HG03565 (cell line): ENCODE measurements around the gene CSRP1.
"Not testable (repeated sequence)": the region's sequence is repeated elsewhere in the genome, so short reads cannot be mapped to it uniquely, and the experiment has no call there.

Experiments
- ATAC-seq: cut with Tn5 transposase; IDR thresholded peaks from one replicate; pipeline ENCODE4 v1.9.1; 2021; ENCODE audit warnings: mild to moderate bottlenecking, moderate library complexity; ENCODE audit not compliant: unreplicated experiment

The CSRP1 gene

DNA sequence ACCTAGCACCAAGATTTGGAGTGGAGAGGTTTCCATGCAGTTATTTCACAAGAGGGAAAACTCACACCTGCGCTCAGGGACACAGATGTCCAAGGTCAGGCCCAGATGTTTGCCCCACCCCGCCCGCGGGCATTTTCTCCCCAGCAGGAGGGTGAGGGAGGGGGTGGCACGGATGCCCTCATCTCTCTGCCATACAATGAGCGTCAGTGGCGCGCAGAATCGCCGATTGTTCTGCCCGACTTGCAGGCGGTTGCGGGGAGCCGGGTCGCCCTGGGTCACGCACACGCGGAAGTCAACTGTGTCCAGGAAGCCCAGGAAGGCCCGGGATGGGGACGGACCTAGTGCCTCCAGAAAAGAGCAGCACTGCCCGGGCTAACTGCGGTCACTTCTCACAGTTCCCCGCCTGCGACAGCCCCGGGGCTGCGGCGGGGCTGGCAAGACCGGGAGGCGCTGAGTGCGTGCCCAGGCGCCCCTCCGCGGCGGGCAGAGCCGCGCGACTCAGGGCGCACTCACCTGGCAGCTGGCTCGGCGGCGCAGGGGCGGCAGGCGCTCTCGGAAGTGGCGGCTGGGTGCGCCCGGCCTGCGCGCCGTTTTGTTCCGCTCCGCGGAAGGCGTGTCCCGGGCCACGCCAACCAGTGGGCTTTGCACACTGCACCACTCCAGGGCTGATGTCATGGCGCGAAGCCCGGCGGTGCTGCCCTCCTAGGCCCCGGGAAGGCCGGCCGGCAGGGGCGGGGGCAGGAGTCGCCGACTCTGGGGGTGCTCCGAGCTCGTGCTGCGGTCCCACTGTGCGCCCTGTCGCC is at the start of gene CSRP1:
CSRP1 (minus strand) TSS at position 567 of the 803 bp plus-strand sequence. CDS start 10,820 bp downstream, outside the sequence.
- ATAC-seq: peak; percentile 81

- no peak for ATAC-seq
Measured at GRCh38 chr1:201555593-201555945, 48.6 kb upstream of the CSRP1 start.

DNA sequence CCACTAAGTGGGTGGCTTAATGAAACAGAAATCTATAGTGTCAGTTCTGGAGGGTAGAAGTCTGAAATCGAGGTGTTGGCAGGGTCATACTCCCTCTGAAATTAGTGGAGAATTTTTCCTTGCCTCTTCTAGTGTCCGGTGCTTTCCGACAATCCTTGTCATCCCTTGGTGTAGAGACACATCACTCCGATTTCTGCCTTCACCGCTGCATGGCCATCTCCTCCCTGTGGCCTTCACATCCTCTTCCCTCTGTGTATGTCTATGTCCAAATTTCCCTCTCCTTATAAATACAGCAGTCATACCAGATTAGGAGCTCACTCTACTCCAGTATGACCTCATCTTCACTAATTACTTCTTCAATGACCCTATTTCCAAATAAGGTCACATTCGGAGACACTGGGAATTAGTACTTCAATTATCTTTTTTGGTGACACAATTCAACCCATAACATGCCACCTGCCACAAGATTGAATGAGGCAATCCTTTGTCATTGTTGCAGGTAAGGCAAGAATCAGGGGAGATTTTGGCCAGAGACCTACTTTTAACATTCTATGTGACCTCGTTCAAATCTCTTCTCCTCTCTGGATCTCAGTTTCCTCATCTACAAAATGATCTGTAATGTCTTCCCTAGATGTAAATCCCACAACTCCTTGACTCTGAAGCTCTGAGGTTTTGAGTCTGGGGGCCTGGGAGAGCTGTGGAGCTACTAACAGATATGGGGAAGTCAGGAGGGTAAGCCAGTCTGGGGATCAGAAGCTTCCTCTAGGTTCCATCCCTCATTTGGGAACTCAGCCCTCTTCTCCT is 48.1 kb upstream of the CSRP1 start:
- ATAC-seq: no peak

DNA sequence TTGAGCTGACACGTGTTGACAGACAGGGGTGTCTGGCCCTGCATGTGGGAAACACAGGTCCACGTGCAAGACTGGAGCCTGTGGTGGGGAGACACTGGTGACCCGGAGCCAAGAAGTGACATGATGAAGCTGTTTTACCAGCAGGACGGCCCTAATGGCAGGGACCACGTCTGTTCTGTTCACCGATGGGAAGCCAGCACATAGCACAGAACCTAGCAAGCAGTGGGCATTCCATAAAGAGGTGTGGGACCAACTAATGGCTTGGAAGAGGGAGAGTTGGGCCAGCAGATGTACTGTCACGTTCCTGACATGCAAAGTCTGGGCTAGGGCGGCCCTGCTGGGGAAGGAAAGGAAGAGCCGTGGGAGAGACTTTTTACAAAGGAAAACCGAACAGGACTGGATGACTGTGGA is 47.3 kb upstream of the CSRP1 start:
- ATAC-seq: no peak

DNA sequence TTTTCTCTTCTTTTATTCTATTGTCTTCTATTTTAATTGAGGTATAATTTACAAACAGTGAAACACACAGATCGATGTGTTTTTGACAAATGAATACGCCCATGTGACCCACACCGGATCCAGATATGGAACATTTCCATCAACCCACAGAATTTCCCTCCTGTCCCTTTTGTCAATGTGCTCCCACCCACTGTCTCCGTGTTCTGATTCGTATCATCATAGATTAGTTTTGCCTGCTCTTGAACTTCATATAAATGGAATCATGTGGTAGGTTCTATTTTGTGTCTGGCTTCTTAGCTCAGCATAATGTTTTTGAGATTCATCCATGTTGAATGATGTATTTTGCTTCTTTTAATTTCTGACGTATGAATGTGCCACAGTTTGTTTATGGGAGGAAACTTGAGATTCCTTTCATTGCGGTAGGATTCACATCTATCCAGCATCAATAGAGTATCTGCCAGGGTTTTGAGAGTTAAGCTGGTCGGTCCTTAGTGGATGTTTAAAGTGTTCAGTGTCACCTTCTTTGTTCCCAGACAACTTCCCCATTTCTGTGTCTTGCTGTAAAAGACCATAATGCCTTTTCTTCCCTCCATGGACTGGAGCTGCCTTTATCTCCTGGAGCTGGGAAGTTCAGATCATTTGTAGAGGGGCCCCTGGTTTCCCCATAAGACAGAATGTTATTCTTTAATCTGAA is 46.7 kb upstream of the CSRP1 start:
- no peak for ATAC-seq

DNA sequence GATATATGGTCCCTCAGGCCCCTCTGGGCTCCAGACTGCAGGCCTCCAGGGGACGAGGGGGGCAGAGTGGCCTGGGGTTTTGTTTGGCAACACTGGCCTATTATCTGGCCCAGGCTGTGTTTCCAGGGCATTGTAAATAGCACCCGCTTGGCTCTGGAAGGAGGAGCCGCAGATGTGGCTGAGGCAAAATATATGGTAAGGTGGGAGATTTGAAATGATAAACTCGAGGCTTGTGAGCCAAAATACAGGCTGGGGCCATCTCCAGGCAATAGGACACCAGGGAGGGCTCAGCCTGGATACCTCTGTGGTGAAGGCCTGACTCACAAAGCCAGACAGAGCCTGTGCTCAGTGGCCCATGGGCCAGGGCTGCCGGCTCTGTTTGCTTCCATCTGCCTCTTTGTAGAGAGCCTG is 46.0 kb upstream of the CSRP1 start:
- ATAC-seq: no peak

- no peak for ATAC-seq
Measured at GRCh38 chr1:201551877-201552731, 45.2 kb upstream of the CSRP1 start.

GRCh38 chr1:201551096-201551495 is 44.2 kb upstream of the CSRP1 start:
- no peak for ATAC-seq

DNA sequence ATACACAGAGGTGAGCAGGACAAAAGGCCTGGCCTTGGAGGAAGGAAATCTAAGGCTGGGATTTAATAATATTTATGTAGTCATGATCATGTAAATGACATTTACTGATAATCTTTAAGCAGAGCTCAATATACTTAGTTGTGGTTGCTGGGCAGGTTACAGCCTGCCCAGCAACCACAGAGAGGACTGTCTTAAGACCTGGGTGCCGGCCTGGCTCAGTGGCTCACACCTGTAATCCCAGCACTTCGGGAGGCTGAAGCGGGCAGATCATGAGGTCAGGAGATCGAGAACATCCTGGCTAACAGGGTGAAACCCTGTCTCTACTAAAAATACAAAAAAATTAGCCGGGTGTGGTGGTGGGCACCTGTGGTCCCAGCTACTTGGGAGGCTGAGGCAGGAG is 42.6 kb upstream of the CSRP1 start:
- ATAC-seq: not testable (repeated sequence)

GRCh38 chr1:201545851-201546492 is 39.0 kb upstream of the CSRP1 start:
- ATAC-seq: no peak

GRCh38 chr1:201544710-201545109 is 37.8 kb upstream of the CSRP1 start:
- no peak for ATAC-seq

DNA sequence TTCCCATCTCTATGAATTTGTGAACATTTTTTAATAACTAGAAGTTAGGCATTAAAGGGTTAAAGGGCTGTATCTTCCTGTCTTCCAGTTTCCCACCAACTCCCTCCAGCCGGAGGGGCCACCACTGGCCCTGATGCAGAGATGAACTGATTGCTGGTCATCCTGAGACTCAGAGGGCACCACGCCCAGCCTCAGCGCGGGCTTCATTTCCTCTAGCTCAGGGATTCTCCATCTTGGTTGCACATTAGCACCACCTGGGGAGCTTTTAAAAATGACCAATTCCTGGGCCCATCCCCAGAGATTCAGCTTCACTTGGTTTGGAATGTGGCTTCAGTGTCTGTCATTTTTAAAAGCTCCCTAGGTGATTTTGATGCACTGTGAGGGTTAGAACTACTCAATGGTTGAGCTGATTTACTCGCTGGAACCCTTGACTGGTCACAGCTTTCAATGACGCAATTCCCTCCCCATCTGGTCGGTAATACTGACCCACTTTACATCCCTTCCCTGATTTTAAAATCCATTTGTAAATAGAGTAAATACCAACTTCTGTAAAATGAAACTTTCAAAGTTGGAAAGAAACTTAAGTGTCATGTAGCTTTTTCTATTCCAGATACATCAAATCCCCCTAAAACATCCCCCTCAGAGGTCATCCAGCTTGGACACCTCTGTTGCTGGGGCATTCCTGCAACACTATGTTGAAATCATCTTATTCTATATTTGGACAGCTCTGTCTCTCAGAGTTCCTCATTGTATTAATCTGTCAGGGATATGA is 37.1 kb upstream of the CSRP1 start:
- no peak for ATAC-seq

GRCh38 chr1:201542309-201543035 is 35.5 kb upstream of the CSRP1 start:
- ATAC-seq: no peak

DNA sequence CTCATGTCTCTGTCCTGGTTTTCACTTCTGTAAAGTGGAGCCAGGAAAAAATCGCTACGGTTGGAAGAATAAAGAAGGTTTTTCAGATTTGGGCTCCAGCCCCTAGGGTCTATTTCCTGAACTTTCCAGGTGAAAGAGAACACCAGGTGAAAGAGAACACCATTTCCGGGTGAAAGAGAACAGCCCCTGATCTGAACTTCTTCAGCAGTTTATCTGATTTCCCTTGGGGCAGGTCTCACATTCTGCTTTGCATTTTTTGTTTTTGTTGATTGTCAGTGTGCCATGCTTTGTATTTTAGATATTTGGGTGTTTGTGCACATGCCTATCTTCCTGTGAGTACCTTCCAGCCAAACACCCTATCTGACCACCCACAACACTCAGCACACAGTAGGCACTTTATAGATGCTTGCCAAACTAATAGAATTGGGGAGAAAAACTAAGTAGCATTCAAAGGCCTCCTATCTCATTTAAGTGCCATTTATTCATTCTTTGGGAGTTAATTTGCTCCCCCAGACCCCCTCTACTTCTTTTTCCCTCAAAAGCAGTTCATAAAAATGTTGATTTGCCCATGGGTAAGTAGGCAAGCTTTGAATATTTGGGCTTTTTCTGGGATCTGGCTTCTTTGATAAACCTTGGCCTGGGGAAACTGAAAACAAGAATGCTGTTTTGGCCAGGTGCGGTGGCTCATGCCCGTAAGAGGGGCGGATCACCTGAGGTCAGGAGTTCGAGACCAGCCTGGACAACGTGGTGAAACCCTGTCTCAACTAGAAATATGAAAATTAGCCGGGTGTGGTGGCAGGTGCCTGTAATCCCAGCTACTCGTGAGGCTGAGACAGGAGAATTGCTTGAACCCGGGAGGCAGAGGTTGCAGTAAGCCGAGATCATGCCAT is 34.2 kb upstream of the CSRP1 start:
- no peak for ATAC-seq

DNA sequence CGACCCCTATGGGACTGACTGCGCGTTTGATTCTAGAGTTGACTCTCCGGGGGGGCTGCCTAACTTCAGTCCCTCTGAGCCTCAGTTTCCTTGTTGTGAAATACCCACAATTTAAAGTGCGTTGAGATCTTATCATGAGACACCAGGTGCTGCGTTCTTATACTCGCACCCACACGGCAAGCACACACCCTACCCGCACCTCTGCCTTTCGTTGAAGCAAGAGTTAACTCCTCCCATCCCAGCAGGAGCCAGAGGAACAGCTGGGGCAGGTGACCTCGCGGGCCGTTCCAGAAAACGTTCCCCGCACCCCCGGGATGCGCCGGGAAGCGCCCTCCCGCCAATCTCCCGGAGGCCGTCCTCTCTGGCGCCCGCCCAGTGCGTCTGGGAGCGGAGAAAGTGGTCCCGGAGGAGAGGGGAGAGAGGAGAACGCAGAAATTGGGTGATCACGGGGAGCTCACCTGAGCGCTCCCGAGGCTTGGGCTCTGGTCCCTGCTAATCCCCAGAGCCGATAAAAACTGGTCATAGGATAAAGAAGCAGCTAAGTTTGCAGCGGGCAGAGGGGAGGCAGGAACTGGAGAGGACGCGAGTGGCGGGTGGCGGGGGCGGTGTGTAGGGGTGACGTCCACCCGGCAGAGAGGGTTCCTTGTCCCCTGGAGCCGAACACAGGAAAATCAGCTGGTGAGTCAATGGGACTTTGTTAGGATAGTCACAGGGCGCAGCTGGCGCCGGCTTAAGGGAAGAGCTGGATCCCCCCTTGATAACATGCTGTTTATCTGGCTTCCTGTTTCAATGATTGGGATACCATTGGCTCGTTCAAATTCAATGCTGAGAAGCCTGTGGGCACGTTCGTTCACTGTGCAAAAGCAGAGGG is 32.9 kb upstream of the CSRP1 start:
- no peak for ATAC-seq

DNA sequence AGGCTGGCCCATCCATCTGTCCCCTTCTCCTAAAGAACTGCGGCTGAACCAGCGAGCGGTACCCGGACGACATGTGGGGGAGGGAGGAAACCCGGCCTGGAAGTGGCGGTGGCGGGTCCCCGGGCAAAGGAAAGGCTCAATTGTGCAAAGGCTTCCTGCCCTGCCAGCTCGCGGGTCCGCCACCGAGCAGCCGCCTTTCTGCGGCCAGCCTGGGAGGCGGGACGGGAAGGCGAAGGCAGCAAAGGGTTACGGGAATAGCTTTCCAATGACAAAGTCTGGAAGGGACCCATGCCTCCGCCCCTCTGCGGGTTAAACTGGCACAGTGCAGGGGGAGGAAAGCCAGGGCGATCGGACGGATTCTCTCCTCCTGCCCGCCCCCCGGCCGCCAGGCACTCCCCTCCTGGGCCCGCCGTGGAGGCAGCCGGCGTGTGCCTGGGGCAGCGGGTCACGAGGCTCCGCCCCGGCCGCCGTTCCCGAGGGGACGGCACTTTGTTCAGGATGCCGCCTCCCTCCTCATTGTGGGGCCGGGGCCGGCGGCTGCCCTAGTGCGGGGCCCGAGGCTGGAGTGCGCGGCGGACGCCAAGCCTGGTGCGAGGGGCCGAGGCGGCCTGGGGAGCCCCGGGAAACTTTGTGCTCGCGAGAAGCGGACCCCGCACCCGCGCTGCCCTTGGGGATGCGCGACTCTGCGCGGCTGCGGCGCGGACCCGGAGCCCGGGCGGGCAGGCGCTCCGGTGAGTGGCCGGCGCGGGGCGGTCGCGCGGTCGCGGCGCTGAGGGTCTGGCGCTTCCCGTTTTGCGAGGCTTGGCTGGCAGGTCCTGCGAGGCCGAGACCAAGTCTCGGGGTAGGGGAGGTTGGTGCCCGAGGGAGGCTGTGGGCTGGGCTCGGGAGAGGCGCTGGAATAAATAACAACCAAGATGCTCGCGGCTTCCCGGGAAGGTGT is 32.0 kb upstream of the CSRP1 start, which contains the start of gene NAV1:
NAV1 (plus strand) TSS at position 516 of the 940 bp plus-strand sequence. CDS start 83,758 bp downstream, outside the sequence.
- ATAC-seq: no peak
